Hepatocyte (in vitro differentiated cells): Measurements from ENCODE around the gene PANK2. TPM values are rescaled to one million over a fixed set of nuclear protein-coding genes. Genes with fewer than 3 reads are reported as not detected.
"Not testable (repeated sequence)": the region's sequence is repeated elsewhere in the genome, so short reads cannot be mapped to it uniquely, and the experiment has no call there.

Source experiments
- DNase-seq: peaks from one replicate; pipeline ENCODE4 v3.0.0-alpha.2; 2016; ENCODE audit warnings: low spot score
- H2AFZ ChIP-seq: fragments of 200-600 bp; sonication (generic); 2 replicates; pipeline ENCODE4 v1.6.0; 2016; ENCODE audit warnings: antibody characterized with exemption, mild to moderate bottlenecking
- H3K27ac ChIP-seq: fragments of 200-600 bp; sonication (generic); 2 replicates; pipeline ENCODE4 v1.5.1; 2016; ENCODE audit warnings: mild to moderate bottlenecking
- H3K27me3 ChIP-seq: fragments of 200-600 bp; sonication (generic); 2 replicates; pipeline ENCODE4 v1.6.1; 2016
- H3K36me3 ChIP-seq: fragments of 200-600 bp; sonication (generic); replicated peaks from 2 replicates; pipeline ENCODE4 v1.5.1; 2016; ENCODE audit warnings: low read depth; ENCODE audit not compliant: insufficient read depth
- H3K4me1 ChIP-seq: fragments of 200-600 bp; sonication (generic); 2 replicates; pipeline ENCODE4 v1.5.1; 2016; ENCODE audit warnings: mild to moderate bottlenecking, moderate library complexity; ENCODE audit not compliant: insufficient read depth
- H3K4me2 ChIP-seq: fragments of 200-600 bp; sonication (generic); 2 replicates; pipeline ENCODE4 v1.6.0; 2016
- H3K4me3 ChIP-seq: fragments of 200-600 bp; sonication (generic); 2 replicates; pipeline ENCODE4 v1.5.1; 2016; ENCODE audit warnings: mild to moderate bottlenecking
- H3K79me2 ChIP-seq: fragments of 200-600 bp; sonication (generic); 2 replicates; pipeline ENCODE4 v1.6.0; 2017; ENCODE audit warnings: mild to moderate bottlenecking
- H3K9me2 ChIP-seq: fragments of 200-600 bp; sonication (generic); replicated peaks from 2 replicates; pipeline ENCODE4 v1.6.0; 2017; ENCODE audit warnings: mild to moderate bottlenecking; ENCODE audit not compliant: insufficient read depth
- H3K9me3 ChIP-seq: fragments of 200-600 bp; sonication (generic); 2 replicates; pipeline ENCODE4 v1.5.1; 2016; ENCODE audit warnings: low read depth, mild to moderate bottlenecking
- H4K20me1 ChIP-seq: fragments of 200-600 bp; sonication (generic); 2 replicates; pipeline ENCODE4 v1.6.0; 2016; ENCODE audit warnings: mild to moderate bottlenecking; ENCODE audit not compliant: insufficient read depth, poor library complexity, severe bottlenecking
- EZH2 ChIP-seq: fragments of 200-600 bp; sonication (generic); IDR thresholded peaks from 2 replicates; pipeline ENCODE4 v1.6.1; 2016; ENCODE audit warnings: antibody characterized with exemption, mild to moderate bottlenecking, borderline replicate concordance
- EZH2phosphoT487 ChIP-seq: fragments of 200-600 bp; sonication (generic); IDR thresholded peaks from one replicate; pipeline ENCODE4 v1.6.1; 2018; ENCODE audit warnings: antibody characterized with exemption, mild to moderate bottlenecking, low read depth, moderate library complexity; ENCODE audit not compliant: unreplicated experiment, severe bottlenecking
- WGBS: methylation state at CpG from one replicate; pipeline ENCODE4 v1.1.6; 2016; ENCODE audit warnings: low lambda C conversion rate; ENCODE audit errors: missing lambda C conversion rate; 5-methylcytosine and 5-hydroxymethylcytosine counted together
- polyA plus RNA-seq: library from polyadenylated mRNA; unstranded; fragments of >200 nt; fragmentation: Nextera tagmentation; extraction: Ambion mirVana; gene quantifications from 2 replicates; pipeline ENCODE4 v1.2.1, GENCODE V29; 2016
- total RNA-seq: library from RNA; depleted of rRNA; stranded (reverse); fragments of >200 nt; gene quantifications from 2 replicates; pipeline ENCODE4 v1.2.3, GENCODE V29; 2014
- TF ChIP-seq, protein P1 (sequence below): fragments of 200-600 bp; sonication (generic); IDR thresholded peaks from 2 replicates; pipeline ENCODE4 v1.5.1; 2016; ENCODE audit warnings: antibody characterized with exemption, mild to moderate bottlenecking; ENCODE audit not compliant: poor library complexity

The PANK2 gene
- total and polyA plus RNA-seq, 2 experiments from 2014 or later, result 24.1 to 37.6 TPM

DNA sequence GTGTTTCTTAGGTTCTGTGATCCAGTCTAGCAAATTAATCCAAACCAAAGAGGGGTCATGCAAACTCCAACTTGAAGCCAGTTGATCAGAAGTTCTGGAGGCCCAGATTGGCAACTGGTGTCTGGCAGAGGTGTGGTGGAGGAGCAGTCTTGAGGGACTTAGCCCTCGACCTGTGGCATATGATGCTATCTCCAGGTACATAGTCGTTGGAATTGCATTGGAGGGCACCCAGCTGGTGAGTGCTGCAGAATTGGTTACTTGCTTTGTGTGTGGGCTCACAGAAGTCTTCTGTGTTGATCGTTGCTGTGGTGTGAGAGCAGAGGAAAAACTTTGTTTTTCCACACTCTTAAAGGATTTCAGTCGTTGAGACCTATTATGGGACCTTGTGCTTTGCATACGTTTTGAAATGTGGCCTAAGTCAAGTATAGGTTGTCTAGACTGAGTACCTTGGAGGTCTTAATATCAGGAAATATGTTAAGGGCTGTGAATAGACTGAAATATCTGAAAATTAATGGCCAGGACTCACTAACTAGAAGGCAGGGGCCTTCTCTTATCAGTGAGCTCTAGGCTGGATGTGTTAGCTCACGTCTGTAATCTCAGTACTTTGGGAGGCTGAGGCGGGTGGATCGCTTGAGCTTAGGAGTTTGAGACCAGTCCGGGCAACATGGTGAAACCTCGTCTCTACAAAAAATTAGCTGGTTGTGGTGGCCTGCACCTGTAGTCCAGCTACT is 7.8 kb downstream of the PANK2 start:
- DNase-seq, result no peak
- WGBS, result 75% methylated on average over 10 of the region's 10 CpGs
- no peak overlapping the region for H3K27ac ChIP-seq
- H3K4me1 ChIP-seq, result peaks cover 4% of the 10 kb centered on the region
- H3K4me2 ChIP-seq, result peak overlapping the region; percentile 29
- H3K36me3 ChIP-seq, result no peaks in the 10 kb centered on the region
- peaks cover 100% of the 10 kb centered on the region for H4K20me1 ChIP-seq
- no peaks in the 10 kb centered on the region for H3K9me2 ChIP-seq
- no peaks in the 10 kb centered on the region for H3K27me3 ChIP-seq
- H3K4me3 ChIP-seq, result no peak overlapping the region
- no peaks in the 10 kb centered on the region for H3K9me3 ChIP-seq
- TF ChIP-seq, protein P1, sequence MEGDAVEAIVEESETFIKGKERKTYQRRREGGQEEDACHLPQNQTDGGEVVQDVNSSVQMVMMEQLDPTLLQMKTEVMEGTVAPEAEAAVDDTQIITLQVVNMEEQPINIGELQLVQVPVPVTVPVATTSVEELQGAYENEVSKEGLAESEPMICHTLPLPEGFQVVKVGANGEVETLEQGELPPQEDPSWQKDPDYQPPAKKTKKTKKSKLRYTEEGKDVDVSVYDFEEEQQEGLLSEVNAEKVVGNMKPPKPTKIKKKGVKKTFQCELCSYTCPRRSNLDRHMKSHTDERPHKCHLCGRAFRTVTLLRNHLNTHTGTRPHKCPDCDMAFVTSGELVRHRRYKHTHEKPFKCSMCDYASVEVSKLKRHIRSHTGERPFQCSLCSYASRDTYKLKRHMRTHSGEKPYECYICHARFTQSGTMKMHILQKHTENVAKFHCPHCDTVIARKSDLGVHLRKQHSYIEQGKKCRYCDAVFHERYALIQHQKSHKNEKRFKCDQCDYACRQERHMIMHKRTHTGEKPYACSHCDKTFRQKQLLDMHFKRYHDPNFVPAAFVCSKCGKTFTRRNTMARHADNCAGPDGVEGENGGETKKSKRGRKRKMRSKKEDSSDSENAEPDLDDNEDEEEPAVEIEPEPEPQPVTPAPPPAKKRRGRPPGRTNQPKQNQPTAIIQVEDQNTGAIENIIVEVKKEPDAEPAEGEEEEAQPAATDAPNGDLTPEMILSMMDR, result no peak
- no peak for TF ChIP-seq EZH2phosphoT487
- TF ChIP-seq EZH2, result no peak
- peaks cover 100% of the 10 kb centered on the region for H3K79me2 ChIP-seq
- no peak overlapping the region for H2AFZ ChIP-seq

DNA sequence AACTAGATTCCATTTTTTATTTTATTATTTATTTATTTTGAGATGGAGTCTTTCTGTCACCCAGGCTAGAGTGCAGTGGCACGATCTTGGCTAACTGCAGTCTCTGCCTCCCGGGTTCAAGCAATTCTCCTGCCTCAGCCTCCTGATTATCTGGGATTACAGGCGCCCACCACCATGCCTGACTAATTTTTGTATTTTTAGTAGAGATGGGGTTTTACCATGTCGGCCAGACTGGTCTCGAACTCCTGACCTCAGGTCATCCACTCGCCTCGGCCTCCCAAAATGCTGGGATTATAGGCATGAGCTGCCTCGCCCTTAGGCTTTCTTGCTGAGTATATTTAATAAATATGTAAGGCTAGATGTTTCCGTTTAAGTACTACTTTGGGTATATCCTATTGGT is 9.0 kb downstream of the PANK2 start:
- not testable (repeated sequence) for H3K27ac ChIP-seq, H3K36me3 ChIP-seq, H2AFZ ChIP-seq, DNase-seq, H3K4me2 ChIP-seq, H3K9me2 ChIP-seq, H3K27me3 ChIP-seq, H3K9me3 ChIP-seq, H3K4me3 ChIP-seq, H3K4me1 ChIP-seq
- Histone ChIP-seq H4K20me1 (peaks cover 100% of the 10 kb centered on the region), H3K79me2 (peaks cover 100% of the 10 kb centered on the region)
- WGBS, result 91% methylated on average over 9 of the region's 9 CpGs

DNA sequence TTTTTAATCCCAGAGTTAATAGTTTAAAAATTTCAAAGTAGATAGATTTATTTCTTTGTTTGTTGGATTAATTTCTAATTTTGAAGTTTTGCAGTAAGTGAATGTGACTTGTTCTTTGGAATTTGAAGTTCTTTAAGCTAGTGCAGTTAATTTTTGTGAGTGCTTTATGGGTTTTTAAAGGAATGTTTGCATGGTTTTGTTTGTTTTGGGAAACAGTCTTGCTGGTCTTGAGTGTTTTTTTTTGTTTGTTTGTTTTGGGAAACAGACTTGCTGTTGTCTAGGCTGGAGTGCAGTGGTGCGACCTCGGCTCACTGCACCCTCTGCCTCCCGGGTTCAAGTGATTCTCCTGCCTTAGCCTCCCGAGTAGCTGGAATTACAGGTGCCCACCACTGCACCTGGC is 9.5 kb downstream of the PANK2 start:
- Histone ChIP-seq H3K9me3 (no peaks in the 10 kb centered on the region), H3K27ac (no peak overlapping the region), H3K9me2 (no peaks in the 10 kb centered on the region), H3K4me1 (no peaks in the 10 kb centered on the region), H3K27me3 (no peaks in the 10 kb centered on the region), H3K4me2 (no peak overlapping the region), H3K36me3 (no peaks in the 10 kb centered on the region), H4K20me1 (peaks cover 100% of the 10 kb centered on the region), H2AFZ (no peak overlapping the region), H3K4me3 (no peak overlapping the region), H3K79me2 (peaks cover 100% of the 10 kb centered on the region)
- DNase-seq, result no peak
- 78% methylated on average over 4 of the region's 4 CpGs for WGBS
- TF ChIP-seq, protein P1, result no peak
- no peak for TF ChIP-seq EZH2
- no peak for TF ChIP-seq EZH2phosphoT487

DNA sequence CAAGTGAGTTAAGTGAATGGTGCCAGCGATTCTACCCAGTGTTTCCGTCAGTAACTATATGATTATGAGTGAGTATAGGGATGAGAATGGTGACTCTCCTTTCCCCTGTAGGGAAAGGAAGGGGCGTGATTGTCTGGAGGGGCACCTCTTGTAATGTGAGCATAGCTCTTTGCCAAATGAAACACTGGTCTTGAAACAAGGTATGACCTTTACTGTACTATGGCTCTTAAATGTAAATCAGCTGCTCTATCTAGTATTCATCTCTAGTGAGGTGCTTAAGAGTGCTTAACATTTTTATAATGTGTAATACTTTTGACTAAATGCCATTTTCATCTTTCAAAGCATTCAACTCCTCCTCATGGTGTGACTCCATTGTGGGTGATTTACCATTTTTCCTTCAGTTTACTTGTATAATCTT is 11.0 kb downstream of the PANK2 start:
- H2AFZ ChIP-seq, result no peak overlapping the region
- H3K27ac ChIP-seq, result no peak overlapping the region
- H3K4me3 ChIP-seq, result no peak overlapping the region
- WGBS, result 89% methylated on average over 3 of the region's 3 CpGs
- H3K36me3 ChIP-seq, result no peaks in the 10 kb centered on the region
- no peak overlapping the region for H3K4me2 ChIP-seq
- H3K79me2 ChIP-seq, result peaks cover 100% of the 10 kb centered on the region
- no peaks in the 10 kb centered on the region for H3K4me1 ChIP-seq
- TF ChIP-seq, protein P1, result no peak
- TF ChIP-seq EZH2phosphoT487 (no peak), EZH2 (no peak)
- H4K20me1 ChIP-seq, result peaks cover 99% of the 10 kb centered on the region
- no peaks in the 10 kb centered on the region for H3K27me3 ChIP-seq
- H3K9me3 ChIP-seq, result no peaks in the 10 kb centered on the region
- DNase-seq, result no peak
- H3K9me2 ChIP-seq, result no peaks in the 10 kb centered on the region
